Stomach (tissue), 19 donors: ENCODE data around the gene RECQL. TPM values are rescaled to one million over a fixed set of nuclear protein-coding genes. Genes with fewer than 3 reads are reported as not detected.

ENCODE experiments used
- DNase-seq, 2 donors: peaks; one replicate each; pipeline versions ENCODE4 v3.0.0 to v3.0.0-alpha.2; 2013 to 2019
- H3K27ac ChIP-seq, 5 donors: fragments of 200-600 bp in 4 of 5; sonication (generic) in 4 of 5; one replicate each; pipeline ENCODE4 v1.5.1; 2013 to 2019; ENCODE audit warnings: mild to moderate bottlenecking in 1 of 5, moderate library complexity in 1 of 5
- H3K27me3 ChIP-seq, 3 donors: fragments of 200-600 bp; sonication (generic); one replicate each; pipeline ENCODE4 v1.5.1; 2017 to 2019; ENCODE audit warnings: mixed run types in 1 of 3
- H3K36me3 ChIP-seq, 4 donors: fragments of 200-600 bp; sonication (generic); 1 replicate in 3 of 4; 2 replicates in 1 of 4; pipeline ENCODE4 v1.5.1; 2016 to 2019
- H3K4me1 ChIP-seq, 4 donors: fragments of 200-600 bp; sonication (generic); one replicate each; pipeline ENCODE4 v1.5.1; 2016 to 2019
- H3K4me3 ChIP-seq, 4 donors: fragments of 200-600 bp; sonication (generic) in 3 of 4; one replicate each; pipeline ENCODE4 v1.5.1; 2016 to 2019; ENCODE audit warnings: mild to moderate bottlenecking in 1 of 4
- H3K9me3 ChIP-seq, 4 donors: fragments of 200-600 bp; sonication (generic); one replicate each; pipeline ENCODE4 v1.5.1; 2016 to 2019
- EP300 ChIP-seq: sonication (generic); formaldehyde crosslinking; IDR thresholded peaks from one replicate; pipeline ENCODE4 v1.6.1; 2017; ENCODE audit warnings: antibody characterized with exemption
- POLR2A ChIP-seq, 4 donors: fragments of 450-650 bp; IDR thresholded peaks; one replicate each; pipeline ENCODE4 v1.6.1; 2016; ENCODE audit warnings: antibody characterized with exemption in 4 of 4, control low read depth in 2 of 4, mild to moderate bottlenecking in 1 of 4, moderate library complexity in 1 of 4
- POLR2AphosphoS5 ChIP-seq, 3 donors: sonication (generic); formaldehyde crosslinking; IDR thresholded peaks; one replicate each; pipeline ENCODE4 v1.6.1; 2016; ENCODE audit warnings: antibody characterized with exemption in 3 of 3
- WGBS, 5 donors: extraction: QIAGEN DNeasy Blood & Tissue Kit in 3 of 5; methylation state at CpG; one replicate each; pipeline versions ENCODE4 v1.1.5 to v1.1.7; 2013 to 2018; 5-methylcytosine and 5-hydroxymethylcytosine counted together
- intact Hi-C: fragments of 100-400 bp; cut with DNase I; formaldehyde crosslinking; loops from one replicate; pipeline ENCODE4 v1.15.1; 2023; ENCODE audit warnings: low total_unique reads
- long read RNA-seq, 10 donors: transcript quantifications; one replicate each; lab custom pipeline, GENCODE V29; 2026
- polyA plus RNA-seq, 3 donors: library from polyadenylated mRNA; stranded (reverse); fragments of 200-250 nt; gene quantifications; one replicate each; pipeline ENCODE4 v1.2.3, GENCODE V29; 2013
- total RNA-seq, 5 donors: library from RNA; depleted of rRNA; stranded (reverse); fragments of >200 nt; gene quantifications; one replicate each; pipeline versions ENCODE4 v1.1.0 to v1.2.3, GENCODE V29; 2014 to 2016
- TF ChIP-seq, protein P1 (sequence below), 7 experiments: fragments of 450-650 bp in 4 of 7; fragments of 200-600 bp in 3 of 7; sonication (generic) in 3 of 7; IDR thresholded peaks; one replicate each; pipeline ENCODE4 v1.5.1; 2016 to 2019; ENCODE audit warnings: antibody characterized with exemption in 7 of 7, control low read depth in 2 of 7, mild to moderate bottlenecking in 1 of 7
- donor health status: healthy with polysubstance abuse.
- donor health status: Bipolar disorder and iron deficiency.
- donor health status: healthy.

RECQL gene, protein sequence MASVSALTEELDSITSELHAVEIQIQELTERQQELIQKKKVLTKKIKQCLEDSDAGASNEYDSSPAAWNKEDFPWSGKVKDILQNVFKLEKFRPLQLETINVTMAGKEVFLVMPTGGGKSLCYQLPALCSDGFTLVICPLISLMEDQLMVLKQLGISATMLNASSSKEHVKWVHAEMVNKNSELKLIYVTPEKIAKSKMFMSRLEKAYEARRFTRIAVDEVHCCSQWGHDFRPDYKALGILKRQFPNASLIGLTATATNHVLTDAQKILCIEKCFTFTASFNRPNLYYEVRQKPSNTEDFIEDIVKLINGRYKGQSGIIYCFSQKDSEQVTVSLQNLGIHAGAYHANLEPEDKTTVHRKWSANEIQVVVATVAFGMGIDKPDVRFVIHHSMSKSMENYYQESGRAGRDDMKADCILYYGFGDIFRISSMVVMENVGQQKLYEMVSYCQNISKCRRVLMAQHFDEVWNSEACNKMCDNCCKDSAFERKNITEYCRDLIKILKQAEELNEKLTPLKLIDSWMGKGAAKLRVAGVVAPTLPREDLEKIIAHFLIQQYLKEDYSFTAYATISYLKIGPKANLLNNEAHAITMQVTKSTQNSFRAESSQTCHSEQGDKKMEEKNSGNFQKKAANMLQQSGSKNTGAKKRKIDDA
- 10 to 100 TPM in 3 of 5 donors, 1 to 10 TPM in 2; 4.3 to 56.5 (median 18.3) TPM for total RNA-seq
- polyA plus RNA-seq = 10 to 100 TPM in 2 of 3 donors, 1 to 10 TPM in 1; 9.6 to 12.8 (median 12.5) TPM
- long read RNA-seq, donor 1 = 0 reads
- long read RNA-seq, donor 2, partial matches to known transcripts = 0 of 21 reads
- long read RNA-seq, donor 2, other reads (novel, unspliced or antisense) = 17 of 21 reads
- long read RNA-seq, donor 3, partial matches to known transcripts = 0 of 1 reads
- long read RNA-seq, donor 3, other reads (novel, unspliced or antisense) = 0 of 1 reads
- long read RNA-seq, donor 4, partial matches to known transcripts = 0 of 2 reads
- long read RNA-seq, donor 4, other reads (novel, unspliced or antisense) = 0 of 2 reads
- long read RNA-seq, donor 5, partial matches to known transcripts = 0 of 2 reads
- long read RNA-seq, donor 5, other reads (novel, unspliced or antisense) = 0 of 2 reads
- long read RNA-seq, donor 6, partial matches to known transcripts = 25 of 33 reads
- long read RNA-seq, donor 6, other reads (novel, unspliced or antisense) = 0 of 33 reads
- long read RNA-seq, donor 7 = 0 reads
- long read RNA-seq, donor 8, partial matches to known transcripts = 0 of 1 reads
- long read RNA-seq, donor 8, other reads (novel, unspliced or antisense) = 0 of 1 reads
- long read RNA-seq, donor 9, partial matches to known transcripts = 18 of 27 reads
- long read RNA-seq, donor 9, other reads (novel, unspliced or antisense) = 9 of 27 reads
- long read RNA-seq, donor 10, partial matches to known transcripts = 0 of 1 reads
- long read RNA-seq, donor 10, other reads (novel, unspliced or antisense) = 0 of 1 reads

DNA sequence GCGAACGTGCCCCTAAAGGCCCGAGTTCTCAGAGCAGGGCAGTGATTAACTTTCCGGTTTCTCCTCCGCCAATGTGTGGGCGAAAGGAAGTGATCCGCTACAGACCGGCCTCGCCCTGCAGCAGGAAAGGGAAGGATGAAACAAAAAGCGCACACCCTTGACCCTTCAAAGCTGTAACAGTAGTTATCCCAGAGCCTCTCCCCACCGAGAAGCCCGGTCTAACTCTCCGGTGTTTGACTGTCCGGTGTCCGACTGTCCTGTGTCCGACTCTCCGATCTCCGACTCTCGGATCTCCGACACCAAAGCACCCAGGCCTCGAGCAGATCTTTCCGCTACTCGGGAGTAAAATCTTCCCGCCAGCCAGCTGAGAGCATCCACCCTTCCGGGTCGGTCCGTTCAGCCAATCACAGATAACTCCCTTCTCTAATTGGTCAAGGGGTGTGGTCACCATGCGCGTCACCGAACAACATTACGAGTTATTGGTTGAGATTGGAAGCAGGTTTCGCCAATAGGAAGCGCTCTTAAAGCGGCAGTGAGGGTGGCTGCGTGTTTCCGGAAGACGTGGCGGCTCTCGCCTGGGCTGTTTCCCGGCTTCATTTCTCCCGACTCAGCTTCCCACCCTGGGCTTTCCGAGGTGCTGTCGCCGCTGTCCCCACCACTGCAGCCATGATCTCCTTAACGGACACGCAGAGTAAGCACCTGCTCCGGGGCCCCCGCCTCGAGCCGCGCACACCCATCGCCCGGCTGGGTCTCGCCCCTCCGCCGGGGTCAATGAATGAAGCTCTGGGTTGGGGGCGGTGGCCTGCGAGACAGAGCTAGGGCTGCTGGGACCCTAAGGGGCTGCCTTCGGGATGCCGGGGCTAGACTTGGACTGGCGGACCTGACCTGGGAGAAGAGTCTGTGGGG, at the start of gene RECQL, which contains the start of gene GOLT1B:
RECQL (minus strand) TSS at position 378 of the 906 bp plus-strand sequence. CDS start 2,065 bp downstream, outside the sequence.
GOLT1B (plus strand) TSS at position 532 of the 906 bp plus-strand sequence; CDS start at position 667, 135 bp downstream.
- Histone ChIP-seq H3K27me3 (no peaks in the 10 kb centered on the region), H3K9me3 (no peaks in the 10 kb centered on the region), H3K4me1 (peaks cover 24 to 60% (median 43%) of the 10 kb centered on the region in 4 donors), H3K27ac (peak within 1 kb of the TSS; percentile 86 to 96 (median 87)), H3K36me3 (peaks cover 0 to 21% (median 20%) of the 10 kb centered on the region in 4 donors), H3K4me3 (peak within 1 kb of the TSS; percentile 65 to 95 (median 92))
- TF ChIP-seq, protein P1, sequence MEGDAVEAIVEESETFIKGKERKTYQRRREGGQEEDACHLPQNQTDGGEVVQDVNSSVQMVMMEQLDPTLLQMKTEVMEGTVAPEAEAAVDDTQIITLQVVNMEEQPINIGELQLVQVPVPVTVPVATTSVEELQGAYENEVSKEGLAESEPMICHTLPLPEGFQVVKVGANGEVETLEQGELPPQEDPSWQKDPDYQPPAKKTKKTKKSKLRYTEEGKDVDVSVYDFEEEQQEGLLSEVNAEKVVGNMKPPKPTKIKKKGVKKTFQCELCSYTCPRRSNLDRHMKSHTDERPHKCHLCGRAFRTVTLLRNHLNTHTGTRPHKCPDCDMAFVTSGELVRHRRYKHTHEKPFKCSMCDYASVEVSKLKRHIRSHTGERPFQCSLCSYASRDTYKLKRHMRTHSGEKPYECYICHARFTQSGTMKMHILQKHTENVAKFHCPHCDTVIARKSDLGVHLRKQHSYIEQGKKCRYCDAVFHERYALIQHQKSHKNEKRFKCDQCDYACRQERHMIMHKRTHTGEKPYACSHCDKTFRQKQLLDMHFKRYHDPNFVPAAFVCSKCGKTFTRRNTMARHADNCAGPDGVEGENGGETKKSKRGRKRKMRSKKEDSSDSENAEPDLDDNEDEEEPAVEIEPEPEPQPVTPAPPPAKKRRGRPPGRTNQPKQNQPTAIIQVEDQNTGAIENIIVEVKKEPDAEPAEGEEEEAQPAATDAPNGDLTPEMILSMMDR (IDR thresholded peaks at IDR 0.05) = no peak
- peak; percentile 9 to 91 (median 66) for TF ChIP-seq POLR2AphosphoS5 (IDR thresholded peaks at IDR 0.05)
- peak in 2 of 4 donors; percentile 9 to 38 for TF ChIP-seq POLR2A (IDR thresholded peaks at IDR 0.05)
- intact Hi-C loops = no loop called here
- peak; percentile 93 to 98 for DNase-seq
- WGBS, 5 donors = 0 to 1% (median 1%) methylated on average over 38 to 61 of the region's 61 CpGs

DNA sequence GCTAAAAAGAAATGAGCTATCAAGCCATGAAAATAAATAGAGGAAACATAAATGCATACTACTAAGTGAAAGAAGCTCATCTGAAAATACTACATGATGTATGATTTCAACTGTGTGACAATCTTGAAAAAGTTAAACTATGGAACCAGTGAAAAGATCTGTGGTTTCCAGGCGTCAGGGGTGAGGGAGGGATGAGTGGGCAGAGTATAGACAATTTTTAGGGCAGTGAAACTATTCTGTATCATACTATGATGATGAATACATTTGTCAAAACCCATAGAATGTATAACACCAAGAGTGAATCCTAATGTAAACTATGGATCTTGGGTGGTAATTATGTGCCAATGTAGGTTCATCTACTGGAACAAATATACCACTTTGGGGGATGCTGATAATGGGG, 46.0 kb upstream of the RECQL start:
- DNase-seq = no peak
- no peak overlapping the region for H3K4me3 ChIP-seq
- no peaks in the 10 kb centered on the region for H3K36me3 ChIP-seq
- H3K27me3 ChIP-seq = no peaks in the 10 kb centered on the region
- H3K9me3 ChIP-seq = no peaks in the 10 kb centered on the region
- H3K4me1 ChIP-seq = peaks cover 0 to 9% (median 3%) of the 10 kb centered on the region in 4 donors
- WGBS, 5 donors = 46 to 90% (median 82%) methylated on average over 1 of the region's 1 CpG
- TF ChIP-seq, protein P1 (IDR thresholded peaks at IDR 0.05) = no peak
- TF ChIP-seq POLR2A (IDR thresholded peaks at IDR 0.05) (no peak), EP300 (no peak), POLR2AphosphoS5 (IDR thresholded peaks at IDR 0.05) (no peak)
- no peak overlapping the region for H3K27ac ChIP-seq
- intact Hi-C loops = no loop called here

DNA sequence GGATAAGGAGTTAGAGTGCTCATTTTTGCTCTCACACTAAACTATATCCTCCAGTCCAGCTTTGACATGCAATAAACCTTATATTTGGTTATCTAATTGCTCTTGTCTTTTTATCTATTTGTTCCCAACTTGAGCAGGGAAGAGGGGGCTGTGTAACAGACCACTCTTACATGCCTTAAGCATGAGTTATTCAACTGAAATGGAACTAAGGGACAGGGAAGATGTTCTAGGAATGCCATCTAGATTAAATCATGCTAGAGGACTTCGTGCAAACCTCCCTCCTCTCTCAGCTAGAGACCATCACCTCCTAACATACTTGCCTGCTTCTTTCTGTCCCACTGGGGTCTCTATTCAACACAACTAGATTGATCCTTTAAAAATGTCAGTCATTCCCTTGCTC, 45.3 kb upstream of the RECQL start:
- 0 to 19% (median 13%) methylated on average over 1 of the region's 1 CpG for WGBS, 5 donors
- TF ChIP-seq POLR2AphosphoS5 (IDR thresholded peaks at IDR 0.05) (no peak), EP300 (no peak), POLR2A (IDR thresholded peaks at IDR 0.05) (no peak)
- TF ChIP-seq, protein P1 (IDR thresholded peaks at IDR 0.05) = no peak
- Histone ChIP-seq H3K27me3 (no peaks in the 10 kb centered on the region), H3K4me1 (peaks cover 0 to 2% (median under 1%) of the 10 kb centered on the region in 4 donors), H3K36me3 (no peaks in the 10 kb centered on the region), H3K9me3 (no peaks in the 10 kb centered on the region), H3K4me3 (no peak overlapping the region), H3K27ac (no peak overlapping the region)
- intact Hi-C loops = no loop called here
- DNase-seq = no peak
